HepG2 (cell line): ENCODE measurements around the gene CLIP2. TPM values are rescaled to one million over a fixed set of nuclear protein-coding genes. Genes with fewer than 3 reads are reported as not detected.

Experiments
- ATM ChIP-seq: fragments of 450-650 bp; IDR thresholded peaks from 2 replicates; pipeline ENCODE4 v1.7.1; 2017; ENCODE audit warnings: mild to moderate bottlenecking, borderline replicate concordance
- KMT2A ChIP-seq: sonication (generic); formaldehyde crosslinking; IDR thresholded peaks from 2 replicates; pipeline ENCODE4 v1.4.0; 2020; ENCODE audit warnings: missing genetic modification reagents
- SMAD9 ChIP-seq: sonication (generic); formaldehyde crosslinking; IDR thresholded peaks from 2 replicates; pipeline ENCODE4 v1.5.1; 2020; ENCODE audit warnings: mild to moderate bottlenecking, missing genetic modification reagents
- THAP9 ChIP-seq: sonication (generic); formaldehyde crosslinking; IDR thresholded peaks from 2 replicates; pipeline ENCODE4; 2020; ENCODE audit warnings: missing genetic modification reagents, mild to moderate bottlenecking, borderline replicate concordance
- ZNF451 ChIP-seq: sonication (generic); formaldehyde crosslinking; IDR thresholded peaks from 2 replicates; pipeline ENCODE4 v1.5.0; 2020; ENCODE audit warnings: mild to moderate bottlenecking, missing genetic modification reagents
- ZNF781 ChIP-seq: sonication (generic); formaldehyde crosslinking; IDR thresholded peaks from 2 replicates; pipeline ENCODE4 v1.5.1; 2020; ENCODE audit warnings: borderline replicate concordance, mild to moderate bottlenecking, missing genetic modification reagents; ENCODE audit errors: not compliant biosample characterization
- polyA plus RNA-seq, 8 experiments: library from polyadenylated mRNA; depleted of rRNA in 3 of 8; stranded (reverse) in 7 of 8; unstranded in 1 of 8; fragments of >200 nt; fragmentation: Illumina TruSeq in 4 of 8; extraction: Trizol in 4 of 8; gene quantifications; 2 replicates each; pipeline versions ENCODE4 v1.2.1 to v1.2.3, GENCODE V29; 2011 to 2016; ENCODE audit warnings: low read depth in 4 of 8, missing spikeins in 1 of 8, mixed read lengths in 1 of 8; ENCODE audit not compliant: insufficient read depth in 1 of 8
- total RNA-seq, 5 experiments: library from RNA; depleted of rRNA; stranded (reverse); fragments of >200 nt; fragmentation: Illumina TruSeq; extraction: Trizol; gene quantifications; 2 replicates each; pipeline ENCODE4 v1.2.3, GENCODE V29; 2016; ENCODE audit warnings: low read depth in 1 of 5
- TF ChIP-seq, protein P1 (sequence below): sonication (generic); formaldehyde crosslinking; IDR thresholded peaks from 2 replicates; pipeline ENCODE4 v1.5.1; 2020; ENCODE audit warnings: mild to moderate bottlenecking, missing genetic modification reagents, moderate library complexity
- TF ChIP-seq, protein P2 (sequence below): sonication (generic); formaldehyde crosslinking; conservative IDR thresholded peaks from 2 replicates; pipeline ENCODE4 v1.4.0; 2020; ENCODE audit warnings: missing genetic modification reagents
- TF ChIP-seq, protein P3 (sequence below): sonication (generic); formaldehyde crosslinking; IDR thresholded peaks from 2 replicates; pipeline ENCODE4 v1.8.0; 2022; ENCODE audit warnings: mild to moderate bottlenecking, missing genetic modification reagents
- TF ChIP-seq, protein P4 (sequence below): sonication (generic); formaldehyde crosslinking; IDR thresholded peaks from 2 replicates; pipeline ENCODE4 v1.4.0; 2020; ENCODE audit warnings: missing genetic modification reagents
- TF ChIP-seq, protein P5 (sequence below): sonication (generic); formaldehyde crosslinking; conservative IDR thresholded peaks from 2 replicates; pipeline ENCODE4 v1.8.0; 2022; ENCODE audit warnings: mild to moderate bottlenecking, moderate library complexity, missing genetic modification reagents

CLIP2 gene
- total and polyA plus RNA-seq, 2 of the 13 experiments (the other 11 are each of a cell fraction or from before 2014, with no cell fraction given) = 6.5 to 17.4 TPM

- TF ChIP-seq, protein P1, sequence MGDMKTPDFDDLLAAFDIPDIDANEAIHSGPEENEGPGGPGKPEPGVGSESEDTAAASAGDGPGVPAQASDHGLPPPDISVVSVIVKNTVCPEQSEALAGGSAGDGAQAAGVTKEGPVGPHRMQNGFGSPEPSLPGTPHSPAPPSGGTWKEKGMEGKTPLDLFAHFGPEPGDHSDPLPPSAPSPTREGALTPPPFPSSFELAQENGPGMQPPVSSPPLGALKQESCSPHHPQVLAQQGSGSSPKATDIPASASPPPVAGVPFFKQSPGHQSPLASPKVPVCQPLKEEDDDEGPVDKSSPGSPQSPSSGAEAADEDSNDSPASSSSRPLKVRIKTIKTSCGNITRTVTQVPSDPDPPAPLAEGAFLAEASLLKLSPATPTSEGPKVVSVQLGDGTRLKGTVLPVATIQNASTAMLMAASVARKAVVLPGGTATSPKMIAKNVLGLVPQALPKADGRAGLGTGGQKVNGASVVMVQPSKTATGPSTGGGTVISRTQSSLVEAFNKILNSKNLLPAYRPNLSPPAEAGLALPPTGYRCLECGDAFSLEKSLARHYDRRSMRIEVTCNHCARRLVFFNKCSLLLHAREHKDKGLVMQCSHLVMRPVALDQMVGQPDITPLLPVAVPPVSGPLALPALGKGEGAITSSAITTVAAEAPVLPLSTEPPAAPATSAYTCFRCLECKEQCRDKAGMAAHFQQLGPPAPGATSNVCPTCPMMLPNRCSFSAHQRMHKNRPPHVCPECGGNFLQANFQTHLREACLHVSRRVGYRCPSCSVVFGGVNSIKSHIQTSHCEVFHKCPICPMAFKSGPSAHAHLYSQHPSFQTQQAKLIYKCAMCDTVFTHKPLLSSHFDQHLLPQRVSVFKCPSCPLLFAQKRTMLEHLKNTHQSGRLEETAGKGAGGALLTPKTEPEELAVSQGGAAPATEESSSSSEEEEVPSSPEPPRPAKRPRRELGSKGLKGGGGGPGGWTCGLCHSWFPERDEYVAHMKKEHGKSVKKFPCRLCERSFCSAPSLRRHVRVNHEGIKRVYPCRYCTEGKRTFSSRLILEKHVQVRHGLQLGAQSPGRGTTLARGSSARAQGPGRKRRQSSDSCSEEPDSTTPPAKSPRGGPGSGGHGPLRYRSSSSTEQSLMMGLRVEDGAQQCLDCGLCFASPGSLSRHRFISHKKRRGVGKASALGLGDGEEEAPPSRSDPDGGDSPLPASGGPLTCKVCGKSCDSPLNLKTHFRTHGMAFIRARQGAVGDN (CRISPR knock-in tag) = 0 out of 2 replicates have a peak, but pooled peaks have one; percentile 36
- TF ChIP-seq ATM = no peak
- TF ChIP-seq KMT2A (CRISPR knock-in tag) = no peak
- TF ChIP-seq ZNF451 (CRISPR knock-in tag) = no peak
- no peak for TF ChIP-seq ZNF781 (CRISPR knock-in tag)
- no peak for TF ChIP-seq SMAD9 (CRISPR knock-in tag)
- TF ChIP-seq, protein P2, sequence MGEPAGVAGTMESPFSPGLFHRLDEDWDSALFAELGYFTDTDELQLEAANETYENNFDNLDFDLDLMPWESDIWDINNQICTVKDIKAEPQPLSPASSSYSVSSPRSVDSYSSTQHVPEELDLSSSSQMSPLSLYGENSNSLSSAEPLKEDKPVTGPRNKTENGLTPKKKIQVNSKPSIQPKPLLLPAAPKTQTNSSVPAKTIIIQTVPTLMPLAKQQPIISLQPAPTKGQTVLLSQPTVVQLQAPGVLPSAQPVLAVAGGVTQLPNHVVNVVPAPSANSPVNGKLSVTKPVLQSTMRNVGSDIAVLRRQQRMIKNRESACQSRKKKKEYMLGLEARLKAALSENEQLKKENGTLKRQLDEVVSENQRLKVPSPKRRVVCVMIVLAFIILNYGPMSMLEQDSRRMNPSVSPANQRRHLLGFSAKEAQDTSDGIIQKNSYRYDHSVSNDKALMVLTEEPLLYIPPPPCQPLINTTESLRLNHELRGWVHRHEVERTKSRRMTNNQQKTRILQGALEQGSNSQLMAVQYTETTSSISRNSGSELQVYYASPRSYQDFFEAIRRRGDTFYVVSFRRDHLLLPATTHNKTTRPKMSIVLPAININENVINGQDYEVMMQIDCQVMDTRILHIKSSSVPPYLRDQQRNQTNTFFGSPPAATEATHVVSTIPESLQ (CRISPR knock-in tag) = no peak
- TF ChIP-seq, protein P3, sequence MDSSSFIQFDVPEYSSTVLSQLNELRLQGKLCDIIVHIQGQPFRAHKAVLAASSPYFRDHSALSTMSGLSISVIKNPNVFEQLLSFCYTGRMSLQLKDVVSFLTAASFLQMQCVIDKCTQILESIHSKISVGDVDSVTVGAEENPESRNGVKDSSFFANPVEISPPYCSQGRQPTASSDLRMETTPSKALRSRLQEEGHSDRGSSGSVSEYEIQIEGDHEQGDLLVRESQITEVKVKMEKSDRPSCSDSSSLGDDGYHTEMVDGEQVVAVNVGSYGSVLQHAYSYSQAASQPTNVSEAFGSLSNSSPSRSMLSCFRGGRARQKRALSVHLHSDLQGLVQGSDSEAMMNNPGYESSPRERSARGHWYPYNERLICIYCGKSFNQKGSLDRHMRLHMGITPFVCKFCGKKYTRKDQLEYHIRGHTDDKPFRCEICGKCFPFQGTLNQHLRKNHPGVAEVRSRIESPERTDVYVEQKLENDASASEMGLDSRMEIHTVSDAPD (CRISPR knock-in tag) = no peak
- TF ChIP-seq, protein P4, sequence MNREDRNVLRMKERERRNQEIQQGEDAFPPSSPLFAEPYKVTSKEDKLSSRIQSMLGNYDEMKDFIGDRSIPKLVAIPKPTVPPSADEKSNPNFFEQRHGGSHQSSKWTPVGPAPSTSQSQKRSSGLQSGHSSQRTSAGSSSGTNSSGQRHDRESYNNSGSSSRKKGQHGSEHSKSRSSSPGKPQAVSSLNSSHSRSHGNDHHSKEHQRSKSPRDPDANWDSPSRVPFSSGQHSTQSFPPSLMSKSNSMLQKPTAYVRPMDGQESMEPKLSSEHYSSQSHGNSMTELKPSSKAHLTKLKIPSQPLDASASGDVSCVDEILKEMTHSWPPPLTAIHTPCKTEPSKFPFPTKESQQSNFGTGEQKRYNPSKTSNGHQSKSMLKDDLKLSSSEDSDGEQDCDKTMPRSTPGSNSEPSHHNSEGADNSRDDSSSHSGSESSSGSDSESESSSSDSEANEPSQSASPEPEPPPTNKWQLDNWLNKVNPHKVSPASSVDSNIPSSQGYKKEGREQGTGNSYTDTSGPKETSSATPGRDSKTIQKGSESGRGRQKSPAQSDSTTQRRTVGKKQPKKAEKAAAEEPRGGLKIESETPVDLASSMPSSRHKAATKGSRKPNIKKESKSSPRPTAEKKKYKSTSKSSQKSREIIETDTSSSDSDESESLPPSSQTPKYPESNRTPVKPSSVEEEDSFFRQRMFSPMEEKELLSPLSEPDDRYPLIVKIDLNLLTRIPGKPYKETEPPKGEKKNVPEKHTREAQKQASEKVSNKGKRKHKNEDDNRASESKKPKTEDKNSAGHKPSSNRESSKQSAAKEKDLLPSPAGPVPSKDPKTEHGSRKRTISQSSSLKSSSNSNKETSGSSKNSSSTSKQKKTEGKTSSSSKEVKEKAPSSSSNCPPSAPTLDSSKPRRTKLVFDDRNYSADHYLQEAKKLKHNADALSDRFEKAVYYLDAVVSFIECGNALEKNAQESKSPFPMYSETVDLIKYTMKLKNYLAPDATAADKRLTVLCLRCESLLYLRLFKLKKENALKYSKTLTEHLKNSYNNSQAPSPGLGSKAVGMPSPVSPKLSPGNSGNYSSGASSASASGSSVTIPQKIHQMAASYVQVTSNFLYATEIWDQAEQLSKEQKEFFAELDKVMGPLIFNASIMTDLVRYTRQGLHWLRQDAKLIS = no peak
- no peak for TF ChIP-seq THAP9 (CRISPR knock-in tag)
- TF ChIP-seq, protein P5, sequence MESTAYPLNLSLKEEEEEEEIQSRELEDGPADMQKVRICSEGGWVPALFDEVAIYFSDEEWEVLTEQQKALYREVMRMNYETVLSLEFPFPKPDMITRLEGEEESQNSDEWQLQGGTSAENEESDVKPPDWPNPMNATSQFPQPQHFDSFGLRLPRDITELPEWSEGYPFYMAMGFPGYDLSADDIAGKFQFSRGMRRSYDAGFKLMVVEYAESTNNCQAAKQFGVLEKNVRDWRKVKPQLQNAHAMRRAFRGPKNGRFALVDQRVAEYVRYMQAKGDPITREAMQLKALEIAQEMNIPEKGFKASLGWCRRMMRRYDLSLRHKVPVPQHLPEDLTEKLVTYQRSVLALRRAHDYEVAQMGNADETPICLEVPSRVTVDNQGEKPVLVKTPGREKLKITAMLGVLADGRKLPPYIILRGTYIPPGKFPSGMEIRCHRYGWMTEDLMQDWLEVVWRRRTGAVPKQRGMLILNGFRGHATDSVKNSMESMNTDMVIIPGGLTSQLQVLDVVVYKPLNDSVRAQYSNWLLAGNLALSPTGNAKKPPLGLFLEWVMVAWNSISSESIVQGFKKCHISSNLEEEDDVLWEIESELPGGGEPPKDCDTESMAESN (CRISPR knock-in tag) = no peak
Observed at GRCh38 chr7:74365322-74366022, 76.3 kb downstream of the CLIP2 start (continued).
